NCI-H774 (cell line): ENCODE results near the gene CLDN15.
"Not testable (repeated sequence)": the region's sequence is repeated elsewhere in the genome, so short reads cannot be mapped to it uniquely, and the experiment has no call there.

ENCODE experiments used
- DNase-seq: peaks from one replicate; lab custom pipeline; 2025; lab: John Stamatoyannopoulos, UW

Gene CLDN15

GRCh38 chr7:101222275-101222830 is 15.2 kb downstream of the CLDN15 start:
- DNase-seq, result no peak

GRCh38 chr7:101220295-101220694 is 17.3 kb downstream of the CLDN15 start:
- DNase-seq, result no peak

GRCh38 chr7:101218236-101219125 is 19.1 kb downstream of the CLDN15 start:
- DNase-seq, result no peak

- peak; percentile 95 for DNase-seq
These were observed 20.0 kb downstream of the CLDN15 start, which contains the start of the genes PLOD3 and ZNHIT1 for GRCh38 chr7:101217388-101218235. PLOD3 (minus strand) TSS chr7:101217581; CDS start chr7:101217274, 307 bp downstream. ZNHIT1 (plus strand) TSS chr7:101218165; CDS start chr7:101218196, 31 bp downstream.

- DNase-seq, result no peak
These were observed 20.7 kb downstream of the CLDN15 start for GRCh38 chr7:101216860-101217387.

GRCh38 chr7:101216001-101216859 is 21.4 kb downstream of the CLDN15 start:
- DNase-seq, result no peak

GRCh38 chr7:101212014-101212413 is 25.6 kb downstream of the CLDN15 start:
- no peak for DNase-seq

GRCh38 chr7:101211501-101211900 is 26.1 kb downstream of the CLDN15 start:
- no peak for DNase-seq

- DNase-seq, result no peak
These were observed 27.5 kb downstream of the CLDN15 start for GRCh38 chr7:101210143-101210542.

- no peak for DNase-seq
These were observed 28.8 kb downstream of the CLDN15 start for GRCh38 chr7:101208794-101209193.

GRCh38 chr7:101207459-101207858 is 30.1 kb downstream of the CLDN15 start:
- DNase-seq, result no peak

GRCh38 chr7:101206665-101207042 is 30.9 kb downstream of the CLDN15 start:
- DNase-seq, result no peak

GRCh38 chr7:101205901-101206664 is 31.5 kb downstream of the CLDN15 start:
- no peak for DNase-seq

GRCh38 chr7:101203740-101204738 is 33.6 kb downstream of the CLDN15 start:
- DNase-seq, result not testable (repeated sequence)

- no peak for DNase-seq
These were observed 35.0 kb downstream of the CLDN15 start for GRCh38 chr7:101202603-101202918.

GRCh38 chr7:101201695-101202602 is 35.7 kb downstream of the CLDN15 start:
- no peak for DNase-seq

GRCh38 chr7:101200862-101201599 is 36.6 kb downstream of the CLDN15 start, which contains the start of gene MOGAT3:
MOGAT3 (minus strand) TSS chr7:101201036; CDS start chr7:101200854, 182 bp downstream.
- no peak for DNase-seq
